SK-N-SH treated with all-trans-retinoic acid at 6 μM for 48 hours (cell line): Measurements from ENCODE around the gene ARHGAP18.

ENCODE experiments used
- PATZ1 ChIP-seq: fragments of 250-450 bp; sonication (Bioruptor Pico); IDR thresholded peaks from 2 replicates; pipeline ENCODE4 v1.8.0; 2020; ENCODE audit warnings: mild to moderate bottlenecking, moderate library complexity, borderline replicate concordance
- ZC3H10 ChIP-seq: fragments of 250-450 bp; sonication (Bioruptor Pico); IDR thresholded peaks from 2 replicates; pipeline ENCODE4 v1.5.1; 2021; ENCODE audit warnings: mild to moderate bottlenecking, moderate library complexity
- ZNF565 ChIP-seq: fragments of 450-650 bp; formaldehyde crosslinking; conservative IDR thresholded peaks from 2 replicates; pipeline ENCODE4 v1.5.0; 2020; ENCODE audit warnings: low read depth, mild to moderate bottlenecking, moderate library complexity

GRCh38 chr6:129638686-129639085, 71.3 kb downstream of the ARHGAP18 start:
- TF ChIP-seq PATZ1 (CRISPR knock-in tag) (no peak), ZNF565 (CRISPR knock-in tag) (no peak), ZC3H10 (CRISPR knock-in tag) (no peak)
